ENCODE measurements around the gene TEKT5.

TEKT5 gene

GRCh38 chr16:10578474-10579316 lies 116.0 kb downstream of the TEKT5 start:
- no peak for DNase-seq (ENCODE audit: low spot score)

All from kidney tubule cell (primary cell).